RWPE2 (cell line): ENCODE results near the gene ACOXL.

Source experiments
- ATAC-seq: fragments of 200-7000 bp; cut with Tn5 transposase; 3 replicates; pipeline ENCODE4 v1.9.1; 2021; ENCODE audit warnings: low read depth
- DNase-seq: peaks from one replicate; pipeline ENCODE4 v3.0.0-alpha.2; 2020; ENCODE audit warnings: low spot score
- H3K27ac ChIP-seq: fragments of 450-650 bp; 2 replicates; pipeline ENCODE4 v1.5.1; 2017; ENCODE audit warnings: mild to moderate bottlenecking; ENCODE audit not compliant: poor library complexity, severe bottlenecking
- H3K27me3 ChIP-seq: fragments of 250-450 bp; sonication (Bioruptor Pico); 2 replicates; pipeline ENCODE4 v1.5.1; 2021; ENCODE audit warnings: mild to moderate bottlenecking, moderate library complexity; ENCODE audit not compliant: insufficient read depth, poor library complexity, severe bottlenecking
- H3K36me3 ChIP-seq: fragments of 250-450 bp; sonication (Bioruptor Pico); 2 replicates; pipeline ENCODE4 v1.5.1; 2020; ENCODE audit warnings: low read depth, mild to moderate bottlenecking, moderate library complexity
- H3K4me1 ChIP-seq: fragments of 250-450 bp; sonication (Bioruptor Pico); 2 replicates; pipeline ENCODE4 v1.5.1; 2021; ENCODE audit warnings: mild to moderate bottlenecking, moderate library complexity; ENCODE audit not compliant: insufficient read depth, poor library complexity, severe bottlenecking
- H3K4me3 ChIP-seq: fragments of 250-450 bp; sonication (Bioruptor Pico); 2 replicates; pipeline ENCODE4 v1.5.1; 2021; ENCODE audit warnings: mild to moderate bottlenecking, moderate library complexity; ENCODE audit not compliant: severe bottlenecking
- H3K9me3 ChIP-seq: fragments of 250-450 bp; sonication (Bioruptor Pico); 2 replicates; pipeline ENCODE4 v1.5.1; 2021; ENCODE audit warnings: mild to moderate bottlenecking, moderate library complexity; ENCODE audit not compliant: severe bottlenecking
- TF ChIP-seq, protein P1 (sequence below): fragments of 450-650 bp; IDR thresholded peaks from one replicate; pipeline ENCODE4 v1.5.1; 2017; ENCODE audit warnings: mild to moderate bottlenecking, moderate library complexity; ENCODE audit not compliant: poor library complexity, severe bottlenecking

The ACOXL gene

GRCh38 chr2:110878150-110878549 is 145.8 kb downstream of the ACOXL start:
- Histone ChIP-seq H3K27me3 (peaks cover 13% of the 10 kb centered on the region), H3K36me3 (no peaks in the 10 kb centered on the region), H3K4me1 (no peaks in the 10 kb centered on the region), H3K27ac (no peak overlapping the region), H3K9me3 (no peaks in the 10 kb centered on the region), H3K4me3 (no peak overlapping the region)
- DNase-seq (no peak), ATAC-seq (no peak)
- TF ChIP-seq, protein P1, sequence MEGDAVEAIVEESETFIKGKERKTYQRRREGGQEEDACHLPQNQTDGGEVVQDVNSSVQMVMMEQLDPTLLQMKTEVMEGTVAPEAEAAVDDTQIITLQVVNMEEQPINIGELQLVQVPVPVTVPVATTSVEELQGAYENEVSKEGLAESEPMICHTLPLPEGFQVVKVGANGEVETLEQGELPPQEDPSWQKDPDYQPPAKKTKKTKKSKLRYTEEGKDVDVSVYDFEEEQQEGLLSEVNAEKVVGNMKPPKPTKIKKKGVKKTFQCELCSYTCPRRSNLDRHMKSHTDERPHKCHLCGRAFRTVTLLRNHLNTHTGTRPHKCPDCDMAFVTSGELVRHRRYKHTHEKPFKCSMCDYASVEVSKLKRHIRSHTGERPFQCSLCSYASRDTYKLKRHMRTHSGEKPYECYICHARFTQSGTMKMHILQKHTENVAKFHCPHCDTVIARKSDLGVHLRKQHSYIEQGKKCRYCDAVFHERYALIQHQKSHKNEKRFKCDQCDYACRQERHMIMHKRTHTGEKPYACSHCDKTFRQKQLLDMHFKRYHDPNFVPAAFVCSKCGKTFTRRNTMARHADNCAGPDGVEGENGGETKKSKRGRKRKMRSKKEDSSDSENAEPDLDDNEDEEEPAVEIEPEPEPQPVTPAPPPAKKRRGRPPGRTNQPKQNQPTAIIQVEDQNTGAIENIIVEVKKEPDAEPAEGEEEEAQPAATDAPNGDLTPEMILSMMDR = no peak

GRCh38 chr2:110881908-110882307 is 149.5 kb downstream of the ACOXL start:
- no peaks in the 10 kb centered on the region for H3K4me1 ChIP-seq
- H3K27me3 ChIP-seq = peaks cover 17% of the 10 kb centered on the region
- no peak overlapping the region for H3K27ac ChIP-seq
- no peak for DNase-seq
- H3K4me3 ChIP-seq = no peak overlapping the region
- TF ChIP-seq, protein P1 = no peak
- no peaks in the 10 kb centered on the region for H3K9me3 ChIP-seq
- ATAC-seq = no peak
- H3K36me3 ChIP-seq = no peaks in the 10 kb centered on the region

DNA sequence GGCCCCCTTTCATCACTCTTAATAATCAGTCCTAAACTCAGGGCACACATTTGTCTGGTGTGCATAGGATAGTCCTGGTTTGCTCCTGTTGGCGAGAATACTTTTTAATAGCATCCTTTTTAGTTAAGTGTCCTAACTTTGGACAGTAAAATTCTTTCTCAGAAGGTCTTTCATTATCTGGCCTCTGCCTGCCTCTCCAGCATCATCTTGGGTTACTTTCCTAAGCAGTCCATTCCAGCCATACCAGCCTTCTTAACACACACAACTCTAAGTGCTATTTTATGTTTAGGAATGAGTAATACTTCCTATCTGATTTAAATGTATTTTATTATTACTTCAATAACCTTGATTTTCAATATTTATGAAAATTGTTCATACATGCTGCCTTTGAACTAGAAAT is 151.0 kb downstream of the ACOXL start:
- H3K36me3 ChIP-seq = no peaks in the 10 kb centered on the region
- DNase-seq = no peak
- H3K27ac ChIP-seq = no peak overlapping the region
- TF ChIP-seq, protein P1 = no peak
- no peak overlapping the region for H3K4me3 ChIP-seq
- peaks cover 17% of the 10 kb centered on the region for H3K27me3 ChIP-seq
- no peaks in the 10 kb centered on the region for H3K4me1 ChIP-seq
- no peak for ATAC-seq
- no peaks in the 10 kb centered on the region for H3K9me3 ChIP-seq

DNA sequence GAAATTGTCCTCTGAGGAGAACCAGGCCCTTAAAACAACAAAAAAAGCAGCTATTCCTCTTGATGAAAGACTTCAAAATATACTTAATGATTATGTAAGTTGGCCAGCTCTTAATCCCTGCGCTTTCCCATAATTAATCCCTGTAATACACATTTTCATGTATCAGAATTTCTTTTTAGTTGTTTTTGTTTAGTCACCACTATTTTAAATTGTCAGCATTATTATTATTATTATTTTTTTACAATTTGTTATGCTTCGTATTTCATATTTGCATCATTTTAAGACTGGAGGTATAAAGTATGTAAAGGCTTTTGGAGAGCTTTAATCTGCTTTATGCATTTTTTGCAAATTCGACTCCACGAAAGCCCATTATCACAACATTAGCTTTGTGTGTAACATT is 152.9 kb downstream of the ACOXL start:
- no peak for DNase-seq
- TF ChIP-seq, protein P1 = no peak
- Histone ChIP-seq H3K4me3 (no peak overlapping the region), H3K27ac (no peak overlapping the region), H3K36me3 (no peaks in the 10 kb centered on the region), H3K9me3 (no peaks in the 10 kb centered on the region), H3K4me1 (no peaks in the 10 kb centered on the region), H3K27me3 (peaks cover 23% of the 10 kb centered on the region)
- ATAC-seq = no peak

GRCh38 chr2:110886826-110887573 is 154.6 kb downstream of the ACOXL start:
- DNase-seq (no peak), ATAC-seq (no peak)
- Histone ChIP-seq H3K4me1 (no peaks in the 10 kb centered on the region), H3K36me3 (no peaks in the 10 kb centered on the region), H3K9me3 (no peaks in the 10 kb centered on the region), H3K27me3 (peaks cover 17% of the 10 kb centered on the region), H3K27ac (no peak overlapping the region), H3K4me3 (no peak overlapping the region)
- TF ChIP-seq, protein P1 = no peak
